NCI-H1694 (cell line): ENCODE results near the gene EFNA1.
"Not testable (repeated sequence)": the region's sequence is repeated elsewhere in the genome, so short reads cannot be mapped to it uniquely, and the experiment has no call there.

Experiments used
- DNase-seq: peaks from one replicate; lab custom pipeline; 2025; lab: John Stamatoyannopoulos, UW

Gene EFNA1

DNA sequence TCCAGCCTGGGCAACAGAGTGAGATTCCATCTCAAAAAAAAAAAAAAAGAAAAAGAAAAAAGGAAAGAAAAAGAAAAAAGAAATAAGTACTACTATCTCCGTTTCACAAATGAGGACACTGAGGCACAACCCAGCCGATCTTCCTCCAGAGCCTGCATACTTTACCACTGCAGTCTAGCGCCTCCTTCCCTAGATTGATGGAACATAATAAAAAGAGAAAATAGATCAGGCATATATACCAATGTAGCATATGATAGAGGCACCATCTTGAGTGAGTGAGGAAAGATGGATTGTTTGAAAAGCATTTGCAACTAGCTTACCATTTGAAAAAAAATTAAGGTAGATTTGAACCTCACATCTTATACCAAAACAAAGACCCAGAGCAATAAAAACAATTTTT, 17.8 kb downstream of the EFNA1 start:
- DNase-seq, result no peak

DNA sequence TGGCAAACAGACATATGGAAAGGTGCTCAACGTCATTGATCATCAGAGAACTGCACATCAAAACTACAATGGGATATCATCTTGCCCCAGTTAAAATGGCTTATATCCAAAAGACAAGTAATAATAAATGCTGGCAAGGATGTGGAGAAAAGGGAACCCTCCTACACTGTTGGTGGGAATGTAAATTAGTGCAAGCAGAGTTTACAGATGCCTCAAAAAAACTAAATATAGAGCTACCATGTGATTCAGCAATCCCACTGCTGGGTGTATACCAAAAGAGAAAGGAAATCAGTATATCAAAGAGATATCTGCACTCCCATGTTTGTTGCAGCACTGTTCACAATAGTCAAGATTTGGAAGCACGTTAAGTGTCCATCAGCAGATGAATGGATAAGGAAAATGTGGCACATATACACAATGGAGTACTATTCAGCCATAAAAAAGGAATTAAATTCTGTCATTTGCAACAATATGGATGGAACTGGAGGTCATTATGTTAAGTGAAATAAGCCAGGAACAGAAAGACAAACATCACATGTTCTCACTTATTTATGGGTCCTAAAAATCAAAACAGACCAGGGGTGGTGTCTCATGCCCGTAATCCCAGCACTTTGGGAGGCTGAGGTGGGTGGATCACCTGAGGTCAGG, 28.4 kb downstream of the EFNA1 start:
- DNase-seq, result not testable (repeated sequence)

DNA sequence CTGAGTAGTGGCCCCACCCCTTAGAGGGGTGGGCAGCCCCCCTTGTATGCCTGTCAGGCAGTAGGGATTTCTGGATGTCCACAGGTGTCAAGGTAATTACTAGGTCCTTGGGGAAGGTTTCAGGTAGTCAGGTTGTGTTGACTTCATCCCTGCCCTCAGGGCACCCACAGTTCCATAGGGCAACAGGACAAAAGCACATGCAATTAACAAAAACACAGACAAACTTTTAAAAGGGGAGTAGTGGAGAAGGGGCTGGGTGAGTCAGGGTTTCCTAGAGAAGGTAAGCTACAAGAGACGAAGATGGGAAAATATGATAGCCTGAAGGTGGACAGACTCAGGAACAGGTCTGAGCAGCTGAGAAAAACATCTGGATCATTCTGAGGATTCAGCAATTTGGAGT, 31.3 kb downstream of the EFNA1 start:
- DNase-seq, result no peak

DNA sequence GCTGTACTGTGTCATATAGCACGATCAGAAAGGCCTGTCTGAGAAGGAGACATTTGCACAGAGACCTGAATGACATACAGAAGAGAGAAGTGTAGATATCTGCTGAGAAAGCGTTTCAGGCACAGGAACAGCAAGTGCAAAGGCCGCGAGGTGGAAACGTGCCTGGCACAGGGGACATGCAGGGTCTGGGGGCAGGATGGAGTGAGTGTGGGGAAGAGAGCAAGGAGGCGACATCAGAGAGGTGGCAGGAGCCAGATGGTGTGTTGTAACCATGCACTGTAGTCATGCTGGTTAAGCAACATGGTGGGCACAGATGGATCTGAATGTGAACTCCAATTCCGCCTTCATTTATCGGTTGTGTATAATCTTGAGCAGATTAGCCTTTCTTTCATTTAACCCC, 32.5 kb downstream of the EFNA1 start:
- DNase-seq, result peak; percentile 26

DNA sequence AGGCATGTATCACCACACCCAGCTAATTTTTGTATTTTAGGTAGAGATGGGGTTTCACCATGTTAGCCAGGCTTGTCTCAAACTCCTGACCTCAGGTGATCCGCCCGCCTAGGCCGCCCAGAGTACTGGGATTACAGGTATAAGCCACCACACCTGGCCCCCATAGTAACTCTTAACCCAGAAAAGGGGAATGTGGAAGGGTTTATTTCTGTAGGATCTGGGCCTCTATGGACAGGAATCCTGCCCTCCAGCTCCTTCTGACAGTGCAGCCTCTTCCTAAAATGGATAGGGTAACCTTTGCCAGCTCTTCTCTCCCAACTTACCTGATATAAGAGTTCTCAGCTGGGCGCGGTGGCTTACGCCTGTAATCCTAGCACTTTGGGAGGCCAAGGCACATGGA, 35.0 kb downstream of the EFNA1 start:
- not testable (repeated sequence) for DNase-seq

DNA sequence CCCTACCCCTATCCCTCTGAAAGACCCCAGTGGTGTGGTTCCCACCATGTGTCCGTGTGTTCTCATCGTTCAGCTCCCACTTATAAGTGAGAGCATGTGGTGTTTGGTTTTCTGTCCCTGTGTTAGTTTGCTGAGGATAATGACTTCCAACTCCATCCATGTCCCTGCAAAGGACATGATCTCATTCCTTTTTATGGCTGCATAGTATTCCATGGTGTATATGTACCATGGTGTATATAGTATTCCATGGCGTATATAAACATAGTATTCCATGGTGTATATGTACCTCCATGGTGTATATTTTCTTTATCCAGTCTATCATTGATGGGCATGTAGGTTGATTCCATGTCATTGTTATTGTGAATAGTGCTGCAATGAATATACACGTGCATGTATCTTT, 36.1 kb downstream of the EFNA1 start:
- not testable (repeated sequence) for DNase-seq

DNA sequence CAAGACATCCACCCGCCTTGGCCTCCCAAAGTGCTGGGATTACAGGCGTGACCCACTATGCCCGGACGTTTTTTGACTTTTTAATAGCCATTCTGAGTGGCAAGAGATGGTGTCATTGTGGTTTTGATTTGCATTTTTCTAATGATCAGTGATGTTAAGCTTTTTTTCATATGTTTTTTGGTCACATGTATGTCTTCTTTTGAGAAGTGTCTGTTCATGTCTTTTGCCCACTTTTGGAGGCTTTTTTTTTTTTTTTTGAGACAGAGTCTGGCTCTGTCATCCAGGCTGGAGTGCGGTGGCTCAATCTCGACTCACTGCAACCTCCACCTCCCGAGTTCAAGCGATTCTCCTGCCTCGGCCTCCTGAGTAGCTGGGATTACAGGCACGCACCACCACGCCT, 36.9 kb downstream of the EFNA1 start:
- not testable (repeated sequence) for DNase-seq

DNA sequence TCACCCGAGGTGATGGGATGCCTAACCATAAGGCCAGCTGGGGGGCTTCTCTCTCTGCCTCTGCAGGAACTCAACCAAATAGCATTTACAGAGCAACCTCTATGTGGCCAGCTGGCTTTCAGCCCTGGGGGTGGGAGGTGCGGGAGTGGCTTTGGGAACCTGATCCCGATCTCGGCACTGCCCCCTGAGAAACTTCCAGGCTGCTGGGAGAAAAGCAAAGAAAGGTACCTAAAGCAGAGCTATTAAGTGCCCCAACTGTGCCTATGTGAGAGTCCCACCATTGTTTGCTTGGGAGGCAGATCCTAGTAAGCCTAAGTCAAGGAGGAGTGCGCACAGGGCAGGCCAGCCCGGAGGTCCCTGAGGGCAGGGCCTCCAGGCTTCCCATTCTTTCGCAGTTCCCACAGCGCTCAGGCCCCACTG, 38.4 kb downstream of the EFNA1 start:
- DNase-seq, result no peak

DNA sequence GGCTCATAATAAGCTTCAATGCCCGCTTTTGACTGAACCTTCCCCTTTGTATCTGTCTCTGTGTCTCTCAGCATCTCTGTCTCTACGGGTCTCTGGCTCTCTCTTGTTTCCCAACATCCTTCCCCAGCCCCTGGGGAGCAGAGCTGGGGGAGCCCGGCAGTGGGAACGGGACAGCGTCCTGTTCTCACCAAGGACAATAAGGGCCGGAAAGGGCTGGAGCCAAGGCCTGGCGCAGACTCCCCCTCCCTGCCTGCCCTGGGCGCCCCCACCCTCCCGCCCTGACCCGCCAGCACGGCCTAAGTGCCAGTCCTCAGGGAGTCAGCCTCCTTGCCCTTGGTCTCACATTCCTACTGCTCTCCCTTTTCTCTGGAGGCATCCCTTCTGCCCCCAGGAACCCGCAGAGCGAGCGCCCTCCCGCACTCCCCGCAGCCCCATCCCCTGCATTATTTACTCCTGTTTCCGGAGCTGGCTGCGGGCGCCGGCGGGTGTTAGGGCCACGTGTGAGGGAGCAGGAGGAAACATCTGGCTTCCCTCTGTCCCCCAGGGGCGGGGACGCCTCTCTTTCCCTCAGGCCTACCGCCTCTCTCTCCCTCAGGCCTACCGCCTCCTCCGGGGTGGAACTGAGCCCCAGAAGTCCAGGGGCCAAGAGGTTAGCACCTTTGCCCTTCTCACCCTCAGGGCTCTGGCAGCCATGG, 38.9 kb downstream of the EFNA1 start:
- DNase-seq, result no peak

DNA sequence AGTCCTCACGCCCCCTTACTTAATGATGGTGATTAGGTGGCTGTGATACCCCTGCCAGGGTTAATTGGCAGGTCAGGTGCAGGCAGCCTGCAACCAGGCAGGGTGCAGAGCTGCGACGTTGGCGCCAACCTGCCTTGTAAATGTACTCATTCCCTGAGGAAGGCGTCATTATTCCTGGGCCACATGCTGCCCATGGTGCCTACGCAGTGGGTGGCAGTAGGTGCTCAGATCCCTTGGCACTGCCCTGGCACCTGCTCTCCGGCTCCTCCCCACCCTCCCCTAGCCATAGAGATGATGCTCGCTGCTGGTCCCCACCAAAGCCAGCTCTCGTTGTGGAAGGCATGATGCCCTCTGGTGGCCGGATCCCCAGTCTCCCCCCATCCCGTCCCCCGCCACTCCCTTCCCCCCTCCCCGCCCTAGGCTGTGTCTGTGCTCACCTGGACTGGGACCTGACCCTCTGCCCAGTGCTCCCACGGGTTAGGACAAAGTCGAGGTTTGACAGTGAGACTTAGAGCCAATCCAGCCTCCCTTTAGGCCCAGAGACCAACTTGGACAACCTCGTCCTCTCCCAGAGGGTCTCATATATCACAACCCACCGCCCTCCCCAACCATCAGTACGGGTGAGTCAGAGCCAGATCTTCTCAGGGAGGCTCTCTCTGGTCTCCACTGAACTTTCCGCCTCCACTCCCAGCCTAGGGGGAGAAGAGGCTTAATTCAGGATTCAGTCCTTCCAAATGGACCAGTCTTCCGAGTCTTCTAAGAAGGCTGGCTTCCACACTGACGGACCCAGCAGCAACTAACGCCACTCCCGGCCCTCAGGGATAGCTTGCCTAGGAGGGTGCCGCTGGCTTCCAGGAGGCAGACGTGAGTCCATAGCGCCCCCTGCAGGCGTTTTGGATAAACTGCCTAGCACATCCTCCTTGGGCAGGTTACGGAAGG, 39.8 kb downstream of the EFNA1 start:
- DNase-seq, result peak; percentile 97

DNA sequence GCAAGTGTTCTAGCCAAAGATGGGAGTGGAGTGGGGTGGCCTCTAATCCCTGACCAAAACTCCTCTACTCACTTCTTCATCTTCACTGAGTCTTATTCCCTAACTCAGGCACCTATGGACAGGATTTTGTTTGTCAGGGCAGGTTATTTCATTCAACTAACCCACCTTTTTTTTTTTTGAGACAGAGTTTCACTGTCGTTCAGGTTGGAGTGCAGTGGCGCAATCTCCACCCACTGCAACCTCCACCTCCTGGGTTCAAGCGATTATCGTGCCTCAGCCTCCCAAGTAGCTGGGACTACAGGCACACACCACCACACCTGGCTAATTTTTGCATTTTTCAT, 40.4 kb downstream of the EFNA1 start:
- DNase-seq, result not testable (repeated sequence)

DNA sequence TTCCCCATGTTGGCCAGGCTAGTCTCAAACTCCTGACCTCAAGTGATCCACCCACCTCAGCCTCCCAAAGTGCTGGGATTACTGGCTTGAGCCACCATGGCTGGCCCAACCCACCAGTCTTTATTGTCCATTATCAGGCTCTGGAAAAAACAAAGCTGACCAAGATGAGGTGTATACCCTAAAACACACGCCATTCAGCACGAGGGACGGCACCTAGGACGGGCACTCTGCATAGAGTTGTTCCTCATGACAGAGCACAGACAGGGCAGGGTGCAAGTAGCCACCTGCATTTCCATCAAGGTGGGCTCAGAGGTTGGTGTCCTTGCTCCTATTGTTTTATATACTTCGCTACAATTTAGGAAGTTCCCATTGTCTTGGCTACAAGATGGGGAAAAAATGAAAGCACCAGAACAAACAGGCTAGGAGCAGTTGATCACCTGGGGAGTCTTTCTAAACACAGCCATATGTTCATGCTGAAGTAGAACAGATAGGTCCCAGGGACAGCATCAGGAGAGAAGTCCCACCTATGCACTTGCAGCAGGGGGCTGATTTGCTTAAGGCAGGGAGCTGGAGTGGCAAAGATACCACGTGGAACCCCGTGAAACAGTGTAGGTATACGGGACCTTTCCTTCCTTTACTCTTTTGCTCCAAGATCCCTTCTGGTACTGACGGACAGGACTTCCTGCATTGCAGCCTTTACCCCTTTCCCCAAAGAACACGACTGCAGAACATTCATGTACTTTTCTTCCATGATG, 41.0 kb downstream of the EFNA1 start:
- DNase-seq, result no peak

DNA sequence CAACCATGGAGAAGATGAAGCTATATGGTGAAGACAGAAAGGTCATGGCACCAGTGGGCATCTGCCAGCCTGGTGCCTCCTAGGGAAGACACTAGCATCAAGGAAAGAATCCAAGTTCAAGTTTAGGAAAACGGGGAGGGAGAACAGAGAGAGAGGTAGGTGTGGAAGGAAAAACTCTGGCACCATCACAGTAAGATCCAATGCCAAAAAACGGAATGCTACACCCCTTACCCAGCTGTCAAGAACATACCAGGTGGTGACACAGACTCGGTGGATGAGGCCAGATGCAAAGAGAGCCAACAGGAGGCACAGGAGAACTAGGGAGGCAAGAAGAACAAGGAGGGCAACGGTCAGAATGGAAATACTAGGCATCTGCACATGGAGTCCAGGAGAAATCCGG, 41.9 kb downstream of the EFNA1 start:
- DNase-seq, result no peak

DNA sequence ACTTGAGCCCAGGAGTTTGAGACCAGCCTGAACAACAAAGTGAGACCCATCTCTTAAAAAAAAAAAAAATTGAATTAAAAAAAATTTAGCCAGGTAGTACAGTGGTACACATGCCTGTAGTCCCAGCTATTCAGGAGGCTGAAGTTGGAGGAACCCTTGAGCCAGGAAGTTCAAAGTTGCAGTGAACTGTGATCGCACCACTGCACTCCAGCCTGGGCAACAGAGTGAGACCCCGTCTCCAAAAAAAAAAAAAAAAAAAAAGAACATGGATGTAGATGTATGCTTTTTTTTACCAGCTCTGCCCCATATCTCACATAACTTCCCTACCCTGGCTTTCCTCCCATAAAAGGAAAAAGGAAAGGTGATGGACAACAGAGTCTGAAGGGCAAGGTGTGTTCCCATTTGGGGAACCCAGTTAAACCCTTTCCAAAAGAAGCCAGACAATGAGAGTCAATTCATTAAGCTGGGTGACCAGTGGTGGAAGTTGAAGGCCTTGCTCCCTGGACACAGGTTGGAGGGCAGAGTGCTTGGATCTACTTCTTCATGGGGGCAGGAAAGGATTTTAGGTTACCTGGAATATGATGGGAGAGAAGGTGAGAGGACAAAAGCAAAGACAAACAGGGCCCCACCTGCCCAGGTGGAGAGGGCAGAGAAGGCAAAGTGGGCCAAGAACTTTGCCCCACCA, 42.6 kb downstream of the EFNA1 start:
- no peak for DNase-seq

DNA sequence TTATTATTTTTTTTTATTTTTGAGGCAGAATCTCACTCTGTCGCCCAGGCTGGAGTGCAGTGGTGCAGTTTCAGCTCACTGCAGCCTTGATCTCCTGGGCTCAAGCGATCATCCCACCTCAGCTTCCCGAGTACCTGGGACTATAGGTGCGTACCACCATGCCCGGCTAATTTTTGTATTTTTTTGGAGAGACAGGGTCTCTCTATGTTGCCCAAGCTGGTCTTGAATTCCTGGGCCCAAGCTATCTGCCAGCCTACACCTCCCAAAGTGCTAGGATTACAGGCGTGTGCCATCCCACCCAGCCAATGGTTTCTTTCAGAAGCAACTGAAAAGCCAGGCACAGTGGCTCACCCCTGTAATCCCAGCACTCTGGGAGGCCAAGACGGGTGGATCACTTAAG, 43.1 kb downstream of the EFNA1 start:
- no peak for DNase-seq

DNA sequence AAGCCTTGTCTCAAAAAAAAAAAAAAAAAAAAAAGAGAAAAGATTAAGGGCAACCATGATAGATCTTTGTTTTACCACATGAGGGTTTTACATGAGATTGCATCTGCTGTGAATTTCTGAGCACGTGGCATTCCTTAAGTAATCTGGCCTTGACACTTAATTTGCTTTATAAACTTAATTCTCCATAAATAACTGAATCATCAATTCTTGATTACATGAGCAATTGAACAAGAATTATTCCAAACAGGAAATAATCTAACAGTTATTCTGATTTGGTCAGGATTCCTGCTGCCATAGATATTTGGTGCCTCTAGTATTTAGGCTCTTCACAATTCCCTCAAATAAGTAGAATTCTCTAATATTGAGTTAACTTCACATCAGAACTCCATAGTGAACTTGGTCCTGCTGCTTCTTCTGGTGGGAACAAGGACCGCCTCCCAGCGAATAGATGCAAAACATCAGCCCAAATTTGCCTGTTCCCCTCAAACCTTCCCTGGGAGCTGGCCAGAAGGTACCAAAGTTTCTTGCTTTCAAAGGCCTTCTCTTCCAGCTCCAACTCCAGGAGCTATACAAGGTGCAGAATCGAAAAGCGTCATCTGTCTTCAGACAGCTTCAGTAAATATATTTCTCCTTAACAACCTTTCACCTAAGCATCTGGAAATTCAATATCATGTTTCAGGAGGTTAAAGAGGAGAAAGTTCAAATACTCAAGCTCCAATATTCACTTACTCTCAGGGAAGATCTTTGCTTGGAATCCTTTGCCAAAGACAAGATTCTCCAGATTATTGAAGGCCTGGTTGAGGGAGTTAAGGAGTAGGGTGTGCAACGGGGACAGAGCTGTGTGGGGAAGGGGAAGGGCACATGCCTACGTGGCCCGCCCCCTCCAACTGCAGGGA, 44.4 kb downstream of the EFNA1 start:
- no peak for DNase-seq

DNA sequence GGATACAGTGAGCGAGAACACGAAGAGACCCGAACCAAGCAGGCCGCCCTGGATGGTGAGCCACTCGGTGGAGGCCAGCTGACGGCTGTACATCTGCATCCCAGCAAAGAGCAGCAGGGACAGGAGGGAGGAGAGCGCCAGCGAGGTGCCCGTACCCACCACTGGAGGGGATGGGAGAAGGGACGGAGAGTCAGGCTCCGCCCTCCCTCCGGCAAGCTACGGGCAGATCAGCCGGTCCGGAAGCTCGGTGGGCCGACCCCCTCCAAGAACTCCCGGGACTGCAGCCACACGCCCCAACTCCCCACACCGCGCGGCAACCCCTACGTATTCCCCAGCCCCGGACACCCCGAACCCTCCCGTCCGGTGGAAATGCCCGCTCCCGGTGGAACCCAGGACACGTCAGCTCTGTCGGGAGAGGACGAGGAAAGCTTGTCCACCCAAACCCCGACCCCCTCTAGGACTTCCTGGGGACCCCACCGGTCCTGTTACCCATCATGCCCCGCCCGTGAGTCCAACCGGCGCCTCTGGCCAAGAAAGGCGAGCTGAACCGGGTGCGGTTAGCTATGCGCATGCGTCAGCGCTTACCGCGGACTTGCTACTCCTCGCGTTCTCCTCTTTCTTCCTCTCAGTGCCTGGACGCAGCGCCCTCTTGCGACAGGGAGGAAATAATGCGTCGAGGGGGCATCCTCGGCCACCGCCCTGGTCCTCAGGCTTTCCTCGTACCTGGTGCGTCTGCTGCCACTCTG, 45.2 kb downstream of the EFNA1 start, which contains the start of gene KRTCAP2:
Gene KRTCAP2, minus strand, starts transcription at position 573 of the 746 bp plus-strand sequence. Its CDS starts 80 bp downstream, at position 493.
- DNase-seq, result peak; percentile 100

DNA sequence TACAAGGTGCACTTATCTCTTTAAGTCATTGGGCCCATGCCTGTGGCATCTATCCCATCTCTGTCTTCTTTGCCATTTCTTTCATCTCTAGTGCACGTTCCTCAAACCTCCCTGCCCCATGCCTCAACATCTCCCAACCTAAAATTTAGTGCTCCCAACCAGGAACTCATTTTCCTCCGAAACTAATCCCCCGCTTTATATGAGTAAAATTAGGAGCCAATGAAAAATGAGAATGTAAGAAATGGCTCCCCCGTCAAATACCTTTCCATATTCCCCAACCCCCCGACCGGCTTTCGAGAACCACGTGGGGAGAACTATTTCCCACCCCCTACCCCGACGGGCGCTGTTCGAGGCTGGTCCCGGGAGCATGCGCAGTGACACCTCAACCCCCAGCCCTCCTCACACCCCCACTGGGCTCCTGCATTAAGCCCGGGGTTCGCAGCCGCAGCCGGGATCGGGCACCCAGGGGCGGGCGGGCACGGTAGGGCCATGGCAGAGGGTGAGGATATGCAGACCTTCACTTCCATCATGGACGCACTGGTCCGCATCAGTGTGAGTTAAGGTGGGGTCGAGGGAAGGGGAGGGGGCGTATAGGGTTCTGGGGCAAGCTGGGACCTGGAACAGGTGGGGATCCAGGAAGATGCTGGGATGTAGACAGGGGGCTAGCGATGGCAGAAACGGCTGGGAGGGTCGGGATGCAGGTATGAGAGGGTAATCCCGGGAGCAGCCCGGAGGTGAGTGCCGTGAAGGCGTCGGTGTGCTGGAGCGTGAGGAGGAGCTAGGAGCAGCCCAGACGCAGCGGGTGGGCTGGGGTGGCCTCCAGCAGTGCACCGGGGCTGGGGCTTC, 46.0 kb downstream of the EFNA1 start, which contains the start of gene TRIM46:
Gene TRIM46, plus strand, starts transcription at position 372 of the 846 bp plus-strand sequence. Its CDS starts 118 bp downstream, at position 490.
- DNase-seq, result peak; percentile 90
